Measurements from ENCODE around the gene SH3YL1. TPM values are rescaled to one million over a fixed set of nuclear protein-coding genes. Genes with fewer than 3 reads are reported as not detected.

Gene SH3YL1
- total RNA-seq, 1 experiment from 2014 or later, result 97.0 TPM

DNA sequence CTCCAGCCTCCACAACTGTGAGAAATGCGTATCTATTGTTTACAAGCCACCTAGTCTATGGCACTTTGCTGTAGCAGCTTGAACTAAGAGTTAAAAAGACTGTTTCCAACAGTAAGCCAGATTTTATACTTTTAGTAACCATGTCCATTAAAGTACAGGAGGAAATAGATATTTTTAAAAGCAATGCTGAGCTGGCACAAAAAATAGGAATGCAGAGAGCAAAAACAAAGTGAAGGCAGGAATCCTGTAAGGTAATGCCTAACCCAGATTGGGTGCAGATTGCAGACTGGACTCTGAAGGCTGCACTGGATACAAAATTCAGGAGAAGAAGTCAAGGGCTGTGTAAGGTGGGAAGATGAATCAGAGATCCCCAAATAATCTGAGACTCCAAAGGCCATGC, 55.5 kb downstream of the SH3YL1 start:
- Mint-ChIP-seq H3K9me3 (ENCODE audit: low read depth, unreplicated experiment) (peaks cover 36% of the 10 kb centered on the region), H3K27me3 (ENCODE audit: unreplicated experiment) (peaks cover 30% of the 10 kb centered on the region), H3K4me3 (ENCODE audit: low read depth, unreplicated experiment) (no peak overlapping the region), H3K4me1 (ENCODE audit: low read depth, unreplicated experiment) (no peaks in the 10 kb centered on the region), H3K27ac (ENCODE audit: unreplicated experiment) (no peak overlapping the region), H3K36me3 (ENCODE audit: insufficient read depth, unreplicated experiment) (no peaks in the 10 kb centered on the region)
- CTCF ChIA-PET, result no interaction called here
- DNase-seq, result no peak
- intact Hi-C loops (cut with micrococcal nuclease; ENCODE audit: unreplicated experiment), result no loop called here
- no TSS peak for BruUV-seq (replicated peaks)
- TF ChIP-seq, protein P1, sequence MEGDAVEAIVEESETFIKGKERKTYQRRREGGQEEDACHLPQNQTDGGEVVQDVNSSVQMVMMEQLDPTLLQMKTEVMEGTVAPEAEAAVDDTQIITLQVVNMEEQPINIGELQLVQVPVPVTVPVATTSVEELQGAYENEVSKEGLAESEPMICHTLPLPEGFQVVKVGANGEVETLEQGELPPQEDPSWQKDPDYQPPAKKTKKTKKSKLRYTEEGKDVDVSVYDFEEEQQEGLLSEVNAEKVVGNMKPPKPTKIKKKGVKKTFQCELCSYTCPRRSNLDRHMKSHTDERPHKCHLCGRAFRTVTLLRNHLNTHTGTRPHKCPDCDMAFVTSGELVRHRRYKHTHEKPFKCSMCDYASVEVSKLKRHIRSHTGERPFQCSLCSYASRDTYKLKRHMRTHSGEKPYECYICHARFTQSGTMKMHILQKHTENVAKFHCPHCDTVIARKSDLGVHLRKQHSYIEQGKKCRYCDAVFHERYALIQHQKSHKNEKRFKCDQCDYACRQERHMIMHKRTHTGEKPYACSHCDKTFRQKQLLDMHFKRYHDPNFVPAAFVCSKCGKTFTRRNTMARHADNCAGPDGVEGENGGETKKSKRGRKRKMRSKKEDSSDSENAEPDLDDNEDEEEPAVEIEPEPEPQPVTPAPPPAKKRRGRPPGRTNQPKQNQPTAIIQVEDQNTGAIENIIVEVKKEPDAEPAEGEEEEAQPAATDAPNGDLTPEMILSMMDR (IDR thresholded peaks at IDR 0.05; ENCODE audit: unreplicated experiment), result no peak

DNA sequence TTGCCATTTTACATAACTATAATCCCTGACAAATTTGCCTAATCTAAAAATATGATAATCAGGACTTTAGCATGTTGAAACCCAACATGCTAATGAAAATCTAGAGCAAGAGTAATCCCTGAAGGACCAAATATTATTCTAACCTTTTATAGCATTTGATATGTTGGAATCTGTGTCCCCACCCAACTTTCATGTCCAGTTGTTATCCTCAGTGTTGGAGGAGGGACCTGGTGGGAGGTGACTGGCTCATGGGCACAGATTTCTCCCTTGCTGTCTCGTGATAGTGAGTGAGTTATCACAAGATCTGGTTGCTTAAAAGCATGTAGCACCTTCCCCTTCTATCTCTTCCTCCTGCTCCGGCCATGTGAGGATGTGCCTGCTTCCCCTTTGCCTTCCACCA, 59.8 kb downstream of the SH3YL1 start:
- Mint-ChIP-seq H3K4me1 (ENCODE audit: low read depth, unreplicated experiment) (no peaks in the 10 kb centered on the region), H3K9me3 (ENCODE audit: low read depth, unreplicated experiment) (peaks cover 30% of the 10 kb centered on the region), H3K36me3 (ENCODE audit: insufficient read depth, unreplicated experiment) (no peaks in the 10 kb centered on the region), H3K27ac (ENCODE audit: unreplicated experiment) (no peak overlapping the region), H3K27me3 (ENCODE audit: unreplicated experiment) (no peaks in the 10 kb centered on the region), H3K4me3 (ENCODE audit: low read depth, unreplicated experiment) (no peak overlapping the region)
- CTCF ChIA-PET, result no interaction called here
- intact Hi-C loops (cut with micrococcal nuclease; ENCODE audit: unreplicated experiment), result no loop called here
- DNase-seq, result no peak
- BruUV-seq (replicated peaks), result no TSS peak
- TF ChIP-seq, protein P1 (IDR thresholded peaks at IDR 0.05; ENCODE audit: unreplicated experiment), result no peak

DNA sequence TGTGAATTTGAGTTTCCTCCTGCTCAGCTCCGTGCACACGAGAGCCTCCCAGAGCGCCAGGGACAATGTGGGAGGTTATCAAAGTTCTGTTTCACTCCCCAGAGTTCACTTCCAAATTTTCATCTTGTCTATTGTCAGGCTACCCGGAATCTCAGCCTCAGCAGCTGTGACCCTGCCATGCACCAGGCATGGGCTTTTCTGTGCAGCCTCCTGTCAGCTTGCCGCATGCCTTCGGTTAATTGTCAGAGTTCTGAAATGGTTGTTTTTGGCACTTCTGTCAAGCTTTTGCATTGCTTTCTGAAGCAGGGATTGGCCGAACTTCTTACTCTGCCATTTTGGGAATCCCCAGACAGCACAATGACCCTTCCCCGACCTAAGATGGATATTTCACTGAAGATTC, 60.4 kb downstream of the SH3YL1 start:
- BruUV-seq (replicated peaks), result no TSS peak

DNA sequence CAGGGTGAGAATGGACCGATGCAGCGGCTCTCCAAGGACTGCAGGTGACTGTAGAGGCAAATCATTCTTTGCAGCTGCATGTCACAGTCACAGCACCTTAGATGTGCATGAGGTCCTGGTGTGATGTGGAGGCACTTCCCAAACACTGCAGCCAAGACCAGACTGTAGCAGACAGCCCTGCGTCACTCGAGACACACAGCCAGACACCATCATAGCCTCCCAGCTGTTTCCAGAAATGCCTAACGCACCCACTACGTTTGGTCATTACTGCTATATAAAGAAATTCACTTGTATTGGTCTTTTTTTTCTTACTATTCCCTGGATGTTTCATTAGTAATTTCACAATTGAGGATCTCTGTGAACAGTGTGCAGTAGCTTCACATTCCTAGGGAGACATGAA, 60.9 kb downstream of the SH3YL1 start:
- Mint-ChIP-seq H3K9me3 (ENCODE audit: low read depth, unreplicated experiment) (peaks cover 25% of the 10 kb centered on the region), H3K4me3 (ENCODE audit: low read depth, unreplicated experiment) (no peak overlapping the region), H3K27ac (ENCODE audit: unreplicated experiment) (no peak overlapping the region), H3K27me3 (ENCODE audit: unreplicated experiment) (no peaks in the 10 kb centered on the region), H3K36me3 (ENCODE audit: insufficient read depth, unreplicated experiment) (no peaks in the 10 kb centered on the region), H3K4me1 (ENCODE audit: low read depth, unreplicated experiment) (no peaks in the 10 kb centered on the region)
- TF ChIP-seq, protein P1 (IDR thresholded peaks at IDR 0.05; ENCODE audit: unreplicated experiment), result no peak
- CTCF ChIA-PET, result no interaction called here
- no TSS peak for BruUV-seq (replicated peaks)
- no peak for DNase-seq
- intact Hi-C loops (cut with micrococcal nuclease; ENCODE audit: unreplicated experiment), result no loop called here

More for the DNA sequence above, 60.4 kb downstream of the SH3YL1 start:
- Mint-ChIP-seq H3K36me3 (ENCODE audit: insufficient read depth, unreplicated experiment) (no peaks in the 10 kb centered on the region), H3K9me3 (ENCODE audit: low read depth, unreplicated experiment) (peaks cover 30% of the 10 kb centered on the region), H3K27me3 (ENCODE audit: unreplicated experiment) (no peaks in the 10 kb centered on the region), H3K4me3 (ENCODE audit: low read depth, unreplicated experiment) (no peak overlapping the region), H3K4me1 (ENCODE audit: low read depth, unreplicated experiment) (no peaks in the 10 kb centered on the region), H3K27ac (ENCODE audit: unreplicated experiment) (no peak overlapping the region)
- CTCF ChIA-PET, result no interaction called here
- intact Hi-C loops (cut with micrococcal nuclease; ENCODE audit: unreplicated experiment), result no loop called here
- DNase-seq, result no peak
- TF ChIP-seq, protein P1 (IDR thresholded peaks at IDR 0.05; ENCODE audit: unreplicated experiment), result no peak

All from Calu3 (cell line).